Ishikawa (cell line): ENCODE measurements around the gene AIG1.

Experiments used
- CEBPB ChIP-seq: IDR thresholded peaks from 2 replicates; pipeline ENCODE4 v1.6.1; 2012
- CREB1 ChIP-seq: IDR thresholded peaks from 2 replicates; pipeline ENCODE4 v1.6.1; 2012; ENCODE audit warnings: low read depth
- EGR1 ChIP-seq: IDR thresholded peaks from 2 replicates; pipeline ENCODE4 v1.6.1; 2012
- EP300 ChIP-seq: IDR thresholded peaks from 2 replicates; pipeline ENCODE4 v1.6.1; 2012; ENCODE audit warnings: borderline replicate concordance
- FOXM1 ChIP-seq: IDR thresholded peaks from 2 replicates; pipeline ENCODE4 v1.6.1; 2012; ENCODE audit warnings: low read depth, borderline replicate concordance
- NFIC ChIP-seq: IDR thresholded peaks from 2 replicates; pipeline ENCODE4 v1.6.1; 2012
- TAF1 ChIP-seq: IDR thresholded peaks from 2 replicates; pipeline ENCODE4 v1.6.1; 2012; ENCODE audit warnings: low read depth, mild to moderate bottlenecking
- TEAD4 ChIP-seq: IDR thresholded peaks from 2 replicates; pipeline ENCODE4 v1.6.1; 2012
- YY1 ChIP-seq: IDR thresholded peaks from 2 replicates; pipeline ENCODE4 v1.6.1; 2012; ENCODE audit warnings: low read depth
- ZBTB7A ChIP-seq: IDR thresholded peaks from 2 replicates; pipeline ENCODE4 v1.6.1; 2012; ENCODE audit warnings: low read depth
- TF ChIP-seq, protein P1 (sequence below): IDR thresholded peaks from 2 replicates; pipeline ENCODE4 v1.6.1; 2012
- TF ChIP-seq, protein P2 (sequence below): IDR thresholded peaks from 2 replicates; pipeline ENCODE4 v1.6.1; 2012; ENCODE audit warnings: low read depth, mild to moderate bottlenecking
- TF ChIP-seq, protein P3 (sequence below): IDR thresholded peaks from 2 replicates; pipeline ENCODE4 v1.6.1; 2012

DNA sequence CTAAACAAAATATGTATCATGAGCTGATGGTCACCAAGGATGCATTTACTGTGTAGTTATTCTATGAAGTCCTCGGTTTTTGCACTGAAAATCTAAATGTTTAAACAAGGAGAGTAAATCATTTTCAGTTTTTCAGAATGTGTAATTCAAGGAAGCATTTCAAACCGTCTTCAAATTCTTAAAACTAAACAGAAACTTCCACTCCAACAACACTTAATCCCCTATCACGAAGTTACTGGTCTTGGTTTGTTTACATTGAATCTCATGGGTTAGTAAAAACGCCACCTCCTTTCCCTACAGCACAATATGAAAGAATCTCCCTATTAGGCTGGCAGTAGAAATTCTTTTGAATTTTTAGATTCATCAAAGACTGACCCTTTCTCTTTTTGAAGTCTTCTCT, 192.9 kb downstream of the AIG1 start:
- TF ChIP-seq EGR1: no peak
- TF ChIP-seq, protein P1, sequence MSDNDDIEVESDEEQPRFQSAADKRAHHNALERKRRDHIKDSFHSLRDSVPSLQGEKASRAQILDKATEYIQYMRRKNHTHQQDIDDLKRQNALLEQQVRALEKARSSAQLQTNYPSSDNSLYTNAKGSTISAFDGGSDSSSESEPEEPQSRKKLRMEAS: no peak
- TF ChIP-seq YY1: no peak
- no peak for TF ChIP-seq FOXM1
- TF ChIP-seq TAF1: no peak
- TF ChIP-seq, protein P2, sequence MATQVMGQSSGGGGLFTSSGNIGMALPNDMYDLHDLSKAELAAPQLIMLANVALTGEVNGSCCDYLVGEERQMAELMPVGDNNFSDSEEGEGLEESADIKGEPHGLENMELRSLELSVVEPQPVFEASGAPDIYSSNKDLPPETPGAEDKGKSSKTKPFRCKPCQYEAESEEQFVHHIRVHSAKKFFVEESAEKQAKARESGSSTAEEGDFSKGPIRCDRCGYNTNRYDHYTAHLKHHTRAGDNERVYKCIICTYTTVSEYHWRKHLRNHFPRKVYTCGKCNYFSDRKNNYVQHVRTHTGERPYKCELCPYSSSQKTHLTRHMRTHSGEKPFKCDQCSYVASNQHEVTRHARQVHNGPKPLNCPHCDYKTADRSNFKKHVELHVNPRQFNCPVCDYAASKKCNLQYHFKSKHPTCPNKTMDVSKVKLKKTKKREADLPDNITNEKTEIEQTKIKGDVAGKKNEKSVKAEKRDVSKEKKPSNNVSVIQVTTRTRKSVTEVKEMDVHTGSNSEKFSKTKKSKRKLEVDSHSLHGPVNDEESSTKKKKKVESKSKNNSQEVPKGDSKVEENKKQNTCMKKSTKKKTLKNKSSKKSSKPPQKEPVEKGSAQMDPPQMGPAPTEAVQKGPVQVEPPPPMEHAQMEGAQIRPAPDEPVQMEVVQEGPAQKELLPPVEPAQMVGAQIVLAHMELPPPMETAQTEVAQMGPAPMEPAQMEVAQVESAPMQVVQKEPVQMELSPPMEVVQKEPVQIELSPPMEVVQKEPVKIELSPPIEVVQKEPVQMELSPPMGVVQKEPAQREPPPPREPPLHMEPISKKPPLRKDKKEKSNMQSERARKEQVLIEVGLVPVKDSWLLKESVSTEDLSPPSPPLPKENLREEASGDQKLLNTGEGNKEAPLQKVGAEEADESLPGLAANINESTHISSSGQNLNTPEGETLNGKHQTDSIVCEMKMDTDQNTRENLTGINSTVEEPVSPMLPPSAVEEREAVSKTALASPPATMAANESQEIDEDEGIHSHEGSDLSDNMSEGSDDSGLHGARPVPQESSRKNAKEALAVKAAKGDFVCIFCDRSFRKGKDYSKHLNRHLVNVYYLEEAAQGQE: no peak
- no peak for TF ChIP-seq EP300
- TF ChIP-seq, protein P3, sequence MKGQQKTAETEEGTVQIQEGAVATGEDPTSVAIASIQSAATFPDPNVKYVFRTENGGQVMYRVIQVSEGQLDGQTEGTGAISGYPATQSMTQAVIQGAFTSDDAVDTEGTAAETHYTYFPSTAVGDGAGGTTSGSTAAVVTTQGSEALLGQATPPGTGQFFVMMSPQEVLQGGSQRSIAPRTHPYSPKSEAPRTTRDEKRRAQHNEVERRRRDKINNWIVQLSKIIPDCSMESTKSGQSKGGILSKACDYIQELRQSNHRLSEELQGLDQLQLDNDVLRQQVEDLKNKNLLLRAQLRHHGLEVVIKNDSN: no peak
- no peak for TF ChIP-seq NFIC
- TF ChIP-seq ZBTB7A: no peak
- TF ChIP-seq CREB1: no peak
- no peak for TF ChIP-seq TEAD4
- no peak for TF ChIP-seq CEBPB
